GM19193 (cell line): Measurements from ENCODE around the gene GNPAT.

Experiments used
- POLR2A ChIP-seq: IDR thresholded peaks from 4 replicates; pipeline ENCODE4 v1.6.1; 2011; ENCODE audit not compliant: insufficient read depth, insufficient read length; ENCODE audit errors: extremely low read depth

GNPAT gene

GRCh38 chr1:231272880-231273279 is 31.9 kb downstream of the GNPAT start:
- TF ChIP-seq POLR2A, result no peak

GRCh38 chr1:231274119-231274825 is 33.3 kb downstream of the GNPAT start:
- no peak for TF ChIP-seq POLR2A

GRCh38 chr1:231278100-231278790 is 37.2 kb downstream of the GNPAT start:
- no peak for TF ChIP-seq POLR2A

GRCh38 chr1:231279081-231279480 is 38.1 kb downstream of the GNPAT start:
- no peak for TF ChIP-seq POLR2A

GRCh38 chr1:231279683-231280082 is 38.7 kb downstream of the GNPAT start:
- no peak for TF ChIP-seq POLR2A

GRCh38 chr1:231284441-231284840 is 43.4 kb downstream of the GNPAT start:
- no peak for TF ChIP-seq POLR2A

- no peak for TF ChIP-seq POLR2A
Observed at GRCh38 chr1:231286603-231287002, 45.6 kb downstream of the GNPAT start.

- no peak for TF ChIP-seq POLR2A
Observed at GRCh38 chr1:231295938-231296337, 54.9 kb downstream of the GNPAT start.

- no peak for TF ChIP-seq POLR2A
Observed at GRCh38 chr1:231301990-231302389, 61.0 kb downstream of the GNPAT start.

GRCh38 chr1:231310391-231310934 is 69.5 kb downstream of the GNPAT start:
- TF ChIP-seq POLR2A, result no peak

- TF ChIP-seq POLR2A, result no peak
Observed at GRCh38 chr1:231311720-231312431, 70.9 kb downstream of the GNPAT start.

GRCh38 chr1:231312432-231312788 is 71.4 kb downstream of the GNPAT start:
- TF ChIP-seq POLR2A, result no peak

GRCh38 chr1:231313661-231314060 is 72.6 kb downstream of the GNPAT start:
- no peak for TF ChIP-seq POLR2A

- TF ChIP-seq POLR2A, result no peak
Observed at GRCh38 chr1:231315887-231316286, 74.9 kb downstream of the GNPAT start.

- TF ChIP-seq POLR2A, result no peak
Observed at GRCh38 chr1:231317306-231318014, 76.4 kb downstream of the GNPAT start.
